K562 (cell line): ENCODE data around the gene CERS6. TPM values are rescaled to one million over a fixed set of nuclear protein-coding genes. Genes with fewer than 3 reads are reported as not detected.

Experiments used
- DPF2 ChIP-seq: fragments of 450-650 bp; IDR thresholded peaks from 2 replicates; pipeline ENCODE4 v1.6.1; 2016
- FOXK1 ChIP-seq: sonication (generic); formaldehyde crosslinking; IDR thresholded peaks from 2 replicates; pipeline ENCODE4 v1.8.0; 2022; ENCODE audit warnings: missing genetic modification reagents, mild to moderate bottlenecking, borderline replicate concordance
- HSF4 ChIP-seq: fragments of 250-450 bp; sonication (Bioruptor Pico); IDR thresholded peaks from 2 replicates; pipeline ENCODE4 v2.1.2; 2022; ENCODE audit warnings: mild to moderate bottlenecking, moderate library complexity, borderline replicate concordance
- LCOR ChIP-seq: sonication (generic); formaldehyde crosslinking; IDR thresholded peaks from 2 replicates; pipeline ENCODE4 v1.8.0; 2022; ENCODE audit warnings: mild to moderate bottlenecking, missing genetic modification reagents
- PRMT5 ChIP-seq: sonication (generic); formaldehyde crosslinking; IDR thresholded peaks from 2 replicates; pipeline ENCODE4 v1.5.0; 2020; ENCODE audit warnings: missing genetic modification reagents
- SMAD3 ChIP-seq: fragments of 450-650 bp; formaldehyde crosslinking; conservative IDR thresholded peaks from 2 replicates; pipeline ENCODE4 v1.4.0; 2020; ENCODE audit warnings: mild to moderate bottlenecking
- SMAD4 ChIP-seq: fragments of 250-450 bp; sonication (Bioruptor Pico); conservative IDR thresholded peaks from 2 replicates; pipeline ENCODE4 v1.8.0; 2021; ENCODE audit warnings: inconsistent platforms, mild to moderate bottlenecking, moderate library complexity
- SNRNP70 ChIP-seq: fragments of 200-400 bp; formaldehyde crosslinking; optimal IDR thresholded peaks from 2 replicates; pipeline ENCODE3; 2017; ENCODE audit warnings: low read depth, low read length
- TSC22D4 ChIP-seq: fragments of 450-650 bp; IDR thresholded peaks from 2 replicates; pipeline ENCODE4 v1.6.1; 2016; ENCODE audit warnings: missing genetic modification characterization, missing biosample characterization, control low read depth
- YBX1 ChIP-seq: fragments of 450-650 bp; IDR thresholded peaks from 2 replicates; pipeline ENCODE4 v1.7.1; 2016; ENCODE audit warnings: mild to moderate bottlenecking
- ZBTB17 ChIP-seq: fragments of 450-650 bp; formaldehyde crosslinking; IDR thresholded peaks from 2 replicates; pipeline ENCODE4 v1.4.0; 2020; ENCODE audit warnings: mild to moderate bottlenecking
- ZFP30 ChIP-seq: fragments of 250-450 bp; sonication (Bioruptor Pico); IDR thresholded peaks from 2 replicates; pipeline ENCODE4 v1.8.0; 2022; ENCODE audit warnings: moderate library complexity, mild to moderate bottlenecking, inconsistent platforms, borderline replicate concordance
- ZNF436 ChIP-seq: fragments of 250-450, 450-650 bp; sonication (Bioruptor Pico); formaldehyde crosslinking; IDR thresholded peaks from 2 replicates; pipeline ENCODE4 v1.7.0; 2020; ENCODE audit warnings: mild to moderate bottlenecking
- ZNF707 ChIP-seq: fragments of 250-450 bp; sonication (Bioruptor Pico); conservative IDR thresholded peaks from 2 replicates; pipeline ENCODE4 v1.8.0; 2022; ENCODE audit warnings: inconsistent platforms, mild to moderate bottlenecking, moderate library complexity
- ZNF76 ChIP-seq: fragments of 250-450 bp; sonication (Bioruptor Pico); IDR thresholded peaks from 2 replicates; pipeline ENCODE4 v1.4.0; 2020; ENCODE audit warnings: mild to moderate bottlenecking, moderate library complexity, borderline replicate concordance
- ZSCAN29 ChIP-seq: fragments of 450-650 bp; IDR thresholded peaks from 2 replicates; pipeline ENCODE4 v1.6.1; 2017
- polyA plus RNA-seq, 8 experiments: library from polyadenylated mRNA; depleted of rRNA in 4 of 8; stranded (reverse) in 5 of 8; unstranded in 3 of 8; fragments of >200 nt; fragmentation: Nextera tagmentation in 2 of 8; fragmentation: Illumina TruSeq in 1 of 8; extraction: Ambion mirVana in 2 of 8; extraction: Trizol in 1 of 8; gene quantifications; 2 replicates each; pipeline versions ENCODE4 v1.2.1 to v1.2.3, GENCODE V29; 2011 to 2014; ENCODE audit warnings: inconsistent platforms in 1 of 8, missing spikeins in 1 of 8
- total RNA-seq, 7 experiments: library from RNA; depleted of rRNA in 6 of 7; stranded (reverse); fragments of >200 nt in 6 of 7; fragmentation: Illumina TruSeq in 2 of 7; extraction: Trizol in 2 of 7; gene quantifications; 2 replicates each; pipeline versions ENCODE4 v1.2.1 to v1.2.3, GENCODE V29; 2011 to 2021; ENCODE audit warnings: low replicate concordance in 1 of 7
- TF ChIP-seq, protein P1 (sequence below): fragments of 250-450 bp; sonication (Bioruptor Pico); IDR thresholded peaks from 2 replicates; pipeline ENCODE4 v1.4.0; 2020; ENCODE audit warnings: mild to moderate bottlenecking, moderate library complexity
- TF ChIP-seq, protein P2 (sequence below): fragments of 250-450 bp; sonication (Bioruptor Pico); IDR thresholded peaks from 2 replicates; pipeline ENCODE4 v1.5.0; 2021
- TF ChIP-seq, protein P3 (sequence below): sonication (generic); formaldehyde crosslinking; IDR thresholded peaks from 2 replicates; pipeline ENCODE4 v1.8.0; 2022; ENCODE audit warnings: mild to moderate bottlenecking, missing genetic modification reagents
- TF ChIP-seq, protein P4 (sequence below): fragments of 450-650 bp; formaldehyde crosslinking; conservative IDR thresholded peaks from 2 replicates; pipeline ENCODE4 v1.4.0; 2022; ENCODE audit warnings: mild to moderate bottlenecking, missing genetic modification characterization
- TF ChIP-seq, protein P5 (sequence below), 2 experiments: fragments of 250-450 bp in 1 of 2; fragments of 450-650 bp in 1 of 2; sonication (Bioruptor Pico) in 1 of 2; IDR thresholded peaks; 2 replicates each; pipeline versions ENCODE4 v1.6.1 to v1.8.0; 2016 to 2021; ENCODE audit warnings: mild to moderate bottlenecking in 2 of 2, moderate library complexity in 2 of 2, missing compliant biosample characterization in 1 of 2, missing genetic modification characterization in 1 of 2

CERS6 gene
- total and polyA plus RNA-seq, 9 of the 15 experiments (the other 6 are each of a cell fraction or from before 2014, with no cell fraction given), result 1.6 to 13.6 (median 11.4) TPM

DNA sequence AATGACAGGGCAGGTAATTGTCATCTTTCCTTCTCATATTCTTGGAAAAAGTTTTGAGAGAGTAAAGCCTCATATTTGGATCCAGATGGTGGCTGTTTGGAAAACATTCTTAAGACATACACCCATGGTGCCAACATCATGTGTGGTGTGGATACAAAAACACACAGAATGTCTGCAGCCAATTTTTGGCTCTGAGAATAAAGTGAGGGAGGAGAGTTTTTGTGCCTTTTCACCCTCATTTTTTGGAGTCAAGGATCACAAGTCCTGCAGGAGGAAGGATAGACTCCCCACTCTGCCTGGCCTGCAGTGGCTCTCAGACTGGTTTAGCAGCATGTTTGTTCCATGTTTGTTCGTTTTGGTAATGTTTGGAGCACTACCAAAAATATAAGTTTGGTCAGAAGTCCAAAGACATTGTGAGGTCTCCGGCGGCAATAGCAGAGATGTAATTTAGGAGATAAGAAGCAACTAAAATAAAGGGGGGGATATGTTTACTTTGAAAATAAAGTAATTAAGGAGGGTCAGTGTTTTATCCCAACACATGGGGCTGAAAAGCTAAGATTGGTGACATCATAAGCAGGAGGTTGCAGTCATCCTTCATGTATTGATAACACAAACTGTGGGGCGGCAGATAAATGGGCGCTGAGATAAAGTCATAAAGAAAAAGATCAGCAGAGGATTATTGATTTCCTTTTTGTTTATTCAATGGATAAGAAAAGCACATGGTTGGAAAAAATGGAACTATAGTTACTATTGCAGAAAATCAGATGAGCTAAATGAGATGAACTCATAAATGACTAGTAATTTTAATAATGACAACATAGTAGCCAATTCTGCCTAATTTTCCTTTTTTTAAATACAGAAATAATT, 347.0 kb downstream of the CERS6 start (continued):
- 0 out of 2 replicates have a peak, but pooled peaks have one; percentile 43 for TF ChIP-seq SMAD3 (CRISPR knock-in tag)
- TF ChIP-seq TSC22D4, result no peak
- TF ChIP-seq ZNF436 (CRISPR knock-in tag), result no peak
- TF ChIP-seq, protein P1, sequence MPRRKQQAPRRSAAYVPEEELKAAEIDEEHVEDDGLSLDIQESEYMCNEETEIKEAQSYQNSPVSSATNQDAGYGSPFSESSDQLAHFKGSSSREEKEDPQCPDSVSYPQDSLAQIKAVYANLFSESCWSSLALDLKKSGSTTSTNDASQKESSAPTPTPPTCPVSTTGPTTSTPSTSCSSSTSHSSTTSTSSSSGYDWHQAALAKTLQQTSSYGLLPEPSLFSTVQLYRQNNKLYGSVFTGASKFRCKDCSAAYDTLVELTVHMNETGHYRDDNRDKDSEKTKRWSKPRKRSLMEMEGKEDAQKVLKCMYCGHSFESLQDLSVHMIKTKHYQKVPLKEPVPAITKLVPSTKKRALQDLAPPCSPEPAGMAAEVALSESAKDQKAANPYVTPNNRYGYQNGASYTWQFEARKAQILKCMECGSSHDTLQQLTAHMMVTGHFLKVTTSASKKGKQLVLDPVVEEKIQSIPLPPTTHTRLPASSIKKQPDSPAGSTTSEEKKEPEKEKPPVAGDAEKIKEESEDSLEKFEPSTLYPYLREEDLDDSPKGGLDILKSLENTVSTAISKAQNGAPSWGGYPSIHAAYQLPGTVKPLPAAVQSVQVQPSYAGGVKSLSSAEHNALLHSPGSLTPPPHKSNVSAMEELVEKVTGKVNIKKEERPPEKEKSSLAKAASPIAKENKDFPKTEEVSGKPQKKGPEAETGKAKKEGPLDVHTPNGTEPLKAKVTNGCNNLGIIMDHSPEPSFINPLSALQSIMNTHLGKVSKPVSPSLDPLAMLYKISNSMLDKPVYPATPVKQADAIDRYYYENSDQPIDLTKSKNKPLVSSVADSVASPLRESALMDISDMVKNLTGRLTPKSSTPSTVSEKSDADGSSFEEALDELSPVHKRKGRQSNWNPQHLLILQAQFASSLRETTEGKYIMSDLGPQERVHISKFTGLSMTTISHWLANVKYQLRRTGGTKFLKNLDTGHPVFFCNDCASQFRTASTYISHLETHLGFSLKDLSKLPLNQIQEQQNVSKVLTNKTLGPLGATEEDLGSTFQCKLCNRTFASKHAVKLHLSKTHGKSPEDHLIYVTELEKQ (CRISPR knock-in tag), result no peak
- TF ChIP-seq SMAD4 (CRISPR knock-in tag), result peak; percentile 22; the same call in 1 of the 2 replicates
- TF ChIP-seq, protein P2, sequence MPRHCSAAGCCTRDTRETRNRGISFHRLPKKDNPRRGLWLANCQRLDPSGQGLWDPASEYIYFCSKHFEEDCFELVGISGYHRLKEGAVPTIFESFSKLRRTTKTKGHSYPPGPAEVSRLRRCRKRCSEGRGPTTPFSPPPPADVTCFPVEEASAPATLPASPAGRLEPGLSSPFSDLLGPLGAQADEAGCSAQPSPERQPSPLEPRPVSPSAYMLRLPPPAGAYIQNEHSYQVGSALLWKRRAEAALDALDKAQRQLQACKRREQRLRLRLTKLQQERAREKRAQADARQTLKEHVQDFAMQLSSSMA (CRISPR knock-in tag), result no peak
- no peak for TF ChIP-seq FOXK1 (CRISPR knock-in tag)
- no peak for TF ChIP-seq ZFP30 (CRISPR knock-in tag)
- TF ChIP-seq YBX1, result no peak
- TF ChIP-seq ZBTB17 (CRISPR knock-in tag), result no peak
- no peak for TF ChIP-seq SNRNP70
- TF ChIP-seq, protein P3, sequence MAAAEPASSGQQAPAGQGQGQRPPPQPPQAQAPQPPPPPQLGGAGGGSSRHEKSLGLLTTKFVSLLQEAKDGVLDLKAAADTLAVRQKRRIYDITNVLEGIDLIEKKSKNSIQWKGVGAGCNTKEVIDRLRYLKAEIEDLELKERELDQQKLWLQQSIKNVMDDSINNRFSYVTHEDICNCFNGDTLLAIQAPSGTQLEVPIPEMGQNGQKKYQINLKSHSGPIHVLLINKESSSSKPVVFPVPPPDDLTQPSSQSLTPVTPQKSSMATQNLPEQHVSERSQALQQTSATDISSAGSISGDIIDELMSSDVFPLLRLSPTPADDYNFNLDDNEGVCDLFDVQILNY (CRISPR knock-in tag), result no peak
- TF ChIP-seq ZNF76 (CRISPR knock-in tag), result no peak
- TF ChIP-seq ZNF707 (CRISPR knock-in tag), result 0 out of 2 replicates have a peak, but pooled peaks have one; percentile 26
- peak; percentile 13; the same call in 1 of the 2 replicates for TF ChIP-seq ZSCAN29
- TF ChIP-seq, protein P4, sequence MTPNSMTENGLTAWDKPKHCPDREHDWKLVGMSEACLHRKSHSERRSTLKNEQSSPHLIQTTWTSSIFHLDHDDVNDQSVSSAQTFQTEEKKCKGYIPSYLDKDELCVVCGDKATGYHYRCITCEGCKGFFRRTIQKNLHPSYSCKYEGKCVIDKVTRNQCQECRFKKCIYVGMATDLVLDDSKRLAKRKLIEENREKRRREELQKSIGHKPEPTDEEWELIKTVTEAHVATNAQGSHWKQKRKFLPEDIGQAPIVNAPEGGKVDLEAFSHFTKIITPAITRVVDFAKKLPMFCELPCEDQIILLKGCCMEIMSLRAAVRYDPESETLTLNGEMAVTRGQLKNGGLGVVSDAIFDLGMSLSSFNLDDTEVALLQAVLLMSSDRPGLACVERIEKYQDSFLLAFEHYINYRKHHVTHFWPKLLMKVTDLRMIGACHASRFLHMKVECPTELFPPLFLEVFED (CRISPR knock-in tag), result 0 out of 2 replicates have a peak, but pooled peaks have one; percentile 29
- 0 out of 2 replicates have a peak, but pooled peaks have one; percentile 20 for TF ChIP-seq LCOR
- TF ChIP-seq PRMT5 (CRISPR knock-in tag), result no peak
- TF ChIP-seq HSF4, result no peak
- TF ChIP-seq DPF2, result peak; percentile 88
- TF ChIP-seq, protein P5, sequence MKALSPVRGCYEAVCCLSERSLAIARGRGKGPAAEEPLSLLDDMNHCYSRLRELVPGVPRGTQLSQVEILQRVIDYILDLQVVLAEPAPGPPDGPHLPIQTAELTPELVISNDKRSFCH (CRISPR knock-in tag; IDR thresholded peaks at IDR 0.05), result no peak
- TF ChIP-seq, protein P5 (tag; IDR thresholded peaks at IDR 0.05), result peak; percentile 78; the same call in 1 of the 2 replicates
